BE2C (cell line): ENCODE data around the gene ETS2.

Experiments used
- DNase-seq: peaks from one replicate; pipeline ENCODE4 v3.0.0-alpha.2; 2020
- H3K27me3 ChIP-seq: fragments of 250-450 bp; sonication (Bioruptor Pico); 2 replicates; pipeline ENCODE4 v1.5.1; 2020; ENCODE audit warnings: mild to moderate bottlenecking
- H3K36me3 ChIP-seq: fragments of 250-450 bp; sonication (Bioruptor Pico); 2 replicates; pipeline ENCODE4 v1.5.1; 2020; ENCODE audit warnings: mild to moderate bottlenecking
- H3K4me1 ChIP-seq: fragments of 250-450 bp; sonication (Bioruptor Pico); 2 replicates; pipeline ENCODE4 v1.5.1; 2020
- H3K4me3 ChIP-seq: 2 replicates; pipeline ENCODE4 v1.5.1; 2011; ENCODE audit warnings: low read depth, low read length
- H3K9me3 ChIP-seq: fragments of 250-450 bp; sonication (Bioruptor Pico); 2 replicates; pipeline ENCODE4 v1.5.1; 2020
- CTCF ChIP-seq: IDR thresholded peaks from 2 replicates; pipeline ENCODE4 v1.5.1; 2012; ENCODE audit warnings: mild to moderate bottlenecking, low read depth, low read length

The ETS2 gene

GRCh38 chr21:38802050-38803026 lies 3.4 kb upstream of the ETS2 start:
- DNase-seq: no peak
- Histone ChIP-seq H3K9me3 (no peaks in the 10 kb centered on the region), H3K4me1 (peaks cover under 1% of the 10 kb centered on the region), H3K4me3 (no peak overlapping the region), H3K36me3 (no peaks in the 10 kb centered on the region), H3K27me3 (no peaks in the 10 kb centered on the region)
- TF ChIP-seq CTCF: no peak

GRCh38 chr21:38803075-38803660 lies 2.6 kb upstream of the ETS2 start:
- Histone ChIP-seq H3K4me1 (peaks cover 6% of the 10 kb centered on the region; the same call in 1 of the 2 replicates), H3K36me3 (no peaks in the 10 kb centered on the region), H3K4me3 (no peak overlapping the region), H3K27me3 (no peaks in the 10 kb centered on the region), H3K9me3 (no peaks in the 10 kb centered on the region)
- no peak for DNase-seq
- no peak for TF ChIP-seq CTCF

GRCh38 chr21:38804030-38804788 lies 1.5 kb upstream of the ETS2 start:
- no peak for DNase-seq

DNA sequence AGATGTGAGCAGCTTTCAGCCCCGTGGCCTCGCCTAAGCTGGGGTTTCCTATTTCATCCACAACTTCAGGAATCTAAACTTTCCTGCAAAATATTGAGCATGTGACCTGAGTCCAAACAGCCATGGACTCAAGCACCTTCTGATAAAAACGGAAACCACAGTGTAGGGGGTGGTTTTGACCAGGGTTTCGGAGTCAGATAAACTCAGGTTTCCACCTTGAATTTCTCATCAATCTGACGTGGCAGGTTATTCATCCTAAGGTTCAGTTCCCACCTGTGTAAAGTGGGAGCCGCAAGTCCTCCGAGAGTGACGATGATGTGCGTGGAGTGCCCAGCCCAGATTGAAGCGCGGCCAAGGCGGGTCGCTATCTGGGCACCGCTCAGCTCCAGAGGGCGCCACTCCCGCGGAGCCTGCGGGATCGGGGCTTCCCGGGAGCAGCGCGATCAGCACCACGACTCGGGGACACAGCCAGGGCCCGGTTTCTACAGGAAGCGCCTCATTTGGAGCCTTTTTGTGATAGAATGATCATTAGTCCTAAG lies 871 bp upstream of the ETS2 start:
- peak overlapping the region; percentile 77 for H3K4me3 ChIP-seq
- peak; percentile 74 for DNase-seq
- peak; percentile 63 for TF ChIP-seq CTCF
- H3K36me3 ChIP-seq: peaks cover 4% of the 10 kb centered on the region
- H3K9me3 ChIP-seq: no peaks in the 10 kb centered on the region
- peaks cover 10% of the 10 kb centered on the region for H3K4me1 ChIP-seq
- no peaks in the 10 kb centered on the region for H3K27me3 ChIP-seq

More at GRCh38 chr21:38804030-38804788, 1.5 kb upstream of the ETS2 start:
- Histone ChIP-seq H3K4me1 (peaks cover 10% of the 10 kb centered on the region), H3K36me3 (no peaks in the 10 kb centered on the region), H3K9me3 (no peaks in the 10 kb centered on the region), H3K4me3 (no peak overlapping the region), H3K27me3 (no peaks in the 10 kb centered on the region)
- TF ChIP-seq CTCF: no peak

DNA sequence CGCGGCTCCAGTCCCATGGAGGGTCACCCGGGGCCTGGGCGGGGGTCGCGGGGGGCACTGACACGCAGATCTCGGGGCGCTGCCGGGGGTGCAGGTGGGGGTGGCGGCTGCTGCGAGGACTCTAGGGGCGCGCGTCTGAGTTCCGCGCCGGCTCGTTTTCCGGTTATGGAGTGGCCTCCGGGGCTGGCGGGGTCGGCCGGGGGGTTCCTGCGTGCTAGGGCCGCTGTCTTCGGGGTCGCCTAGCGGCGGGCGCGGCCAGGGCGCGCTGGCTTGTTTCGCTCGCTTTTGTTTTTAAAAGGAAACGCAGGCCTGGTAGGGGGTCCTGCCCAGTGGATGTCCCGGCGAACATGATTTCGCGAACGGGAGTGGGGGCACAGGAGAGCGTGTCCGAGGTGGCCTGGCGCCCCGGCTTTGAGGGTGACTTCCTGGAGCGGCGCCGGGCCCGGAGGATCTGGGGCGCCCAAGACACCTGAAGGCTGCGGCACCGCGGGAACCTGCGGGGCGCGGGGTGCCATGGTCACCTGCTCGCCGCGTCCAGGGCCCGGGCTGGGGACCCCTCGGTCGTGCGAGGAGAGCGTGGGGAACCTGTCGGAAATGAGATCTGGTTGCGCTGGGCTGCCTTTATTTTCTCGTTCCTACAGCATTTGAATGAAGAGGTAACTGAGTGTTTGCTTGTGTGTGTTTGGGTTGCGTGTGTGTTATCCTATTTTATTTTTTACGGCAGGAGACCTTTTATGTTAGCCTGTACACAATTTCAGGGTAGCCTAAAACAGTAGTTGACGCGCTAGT lies 618 bp downstream of the ETS2 start:
- Histone ChIP-seq H3K9me3 (no peaks in the 10 kb centered on the region), H3K4me1 (peaks cover 10% of the 10 kb centered on the region), H3K36me3 (peaks cover 13% of the 10 kb centered on the region), H3K27me3 (no peaks in the 10 kb centered on the region), H3K4me3 (peak overlapping the region; percentile 77)
- no peak for TF ChIP-seq CTCF
- peak; percentile 43 for DNase-seq
